HG02678 (cell line): ENCODE data around the gene ATP2B2.

Experiments used
- ATAC-seq: cut with Tn5 transposase; IDR thresholded peaks from one replicate; pipeline ENCODE4 v1.9.1; 2021; ENCODE audit warnings: mild to moderate bottlenecking, moderate library complexity; ENCODE audit not compliant: unreplicated experiment

The ATP2B2 gene

GRCh38 chr3:10495614-10496013 is 9.8 kb downstream of the ATP2B2 start:
- no peak for ATAC-seq

- ATAC-seq = no peak
These were observed 10.4 kb downstream of the ATP2B2 start for GRCh38 chr3:10495003-10495402.

GRCh38 chr3:10494180-10494579 is 11.2 kb downstream of the ATP2B2 start:
- ATAC-seq = no peak

- no peak for ATAC-seq
These were observed 12.2 kb downstream of the ATP2B2 start for GRCh38 chr3:10493202-10493589.

GRCh38 chr3:10492364-10493201 is 12.8 kb downstream of the ATP2B2 start:
- no peak for ATAC-seq

GRCh38 chr3:10489746-10490483 is 15.5 kb downstream of the ATP2B2 start:
- no peak for ATAC-seq

GRCh38 chr3:10487988-10488633 is 17.3 kb downstream of the ATP2B2 start:
- no peak for ATAC-seq

- no peak for ATAC-seq
These were observed 19.6 kb downstream of the ATP2B2 start for GRCh38 chr3:10485806-10486205.

- ATAC-seq = no peak
These were observed 20.0 kb downstream of the ATP2B2 start for GRCh38 chr3:10485380-10485779.

GRCh38 chr3:10484709-10485108 is 20.7 kb downstream of the ATP2B2 start:
- no peak for ATAC-seq

GRCh38 chr3:10483686-10484345 is 21.6 kb downstream of the ATP2B2 start:
- no peak for ATAC-seq

- no peak for ATAC-seq
These were observed 22.1 kb downstream of the ATP2B2 start for GRCh38 chr3:10483364-10483675.

- no peak for ATAC-seq
These were observed 22.6 kb downstream of the ATP2B2 start for GRCh38 chr3:10482631-10483363.

GRCh38 chr3:10480871-10481378 is 24.5 kb downstream of the ATP2B2 start:
- no peak for ATAC-seq

GRCh38 chr3:10479311-10479710 is 26.1 kb downstream of the ATP2B2 start:
- no peak for ATAC-seq

- ATAC-seq = no peak
These were observed 29.4 kb downstream of the ATP2B2 start for GRCh38 chr3:10475983-10476382.

GRCh38 chr3:10474847-10475246 is 30.5 kb downstream of the ATP2B2 start:
- ATAC-seq = no peak

GRCh38 chr3:10474275-10474646 is 31.1 kb downstream of the ATP2B2 start:
- ATAC-seq = no peak

- ATAC-seq = no peak
These were observed 31.7 kb downstream of the ATP2B2 start for GRCh38 chr3:10473581-10474274.

GRCh38 chr3:10472877-10473440 is 32.4 kb downstream of the ATP2B2 start:
- no peak for ATAC-seq
